Astrocyte (in vitro differentiated cells and primary cell): ENCODE data around the gene ARHGAP44. TPM values are rescaled to one million over a fixed set of nuclear protein-coding genes. Genes with fewer than 3 reads are reported as not detected.
A peak's percentile ranks its signal among the peaks of the same experiment; 100 is the strongest.

Experiments used
- DNase-seq: peaks from one replicate; pipeline ENCODE4 v3.0.0-alpha.2; 2010; ENCODE audit warnings: low read depth
- FAIRE-seq: peaks from 2 replicates; lab custom pipeline; 2011; peaks lifted over from hg19 to GRCh38; lab: Jason Lieb, UNC
- H2AFZ ChIP-seq: 2 replicates; pipeline ENCODE4 v1.6.0; 2012; ENCODE audit warnings: low read depth, low read length, inconsistent platforms
- H3K27ac ChIP-seq: 2 replicates; pipeline ENCODE4 v1.5.1; 2011; ENCODE audit warnings: low read depth, low read length, inconsistent platforms
- H3K27me3 ChIP-seq: 2 replicates; pipeline ENCODE4 v1.6.0; 2011; ENCODE audit warnings: low read length, inconsistent platforms; ENCODE audit not compliant: insufficient read depth
- H3K36me3 ChIP-seq: 2 replicates; pipeline ENCODE4 v1.5.1; 2011; ENCODE audit warnings: low read length, inconsistent platforms; ENCODE audit not compliant: insufficient read depth
- H3K4me1 ChIP-seq: 2 replicates; pipeline ENCODE4 v1.5.1; 2011; ENCODE audit warnings: low read length, inconsistent platforms; ENCODE audit not compliant: insufficient read depth
- H3K4me2 ChIP-seq: 2 replicates; pipeline ENCODE4 v1.6.0; 2012; ENCODE audit warnings: low read length, inconsistent platforms
- H3K4me3 ChIP-seq: 2 replicates; pipeline ENCODE4 v1.5.1; 2011; ENCODE audit warnings: low read depth, mild to moderate bottlenecking, low read length, inconsistent platforms; ENCODE audit not compliant: insufficient read depth
- H3K79me2 ChIP-seq: 2 replicates; pipeline ENCODE4 v1.6.0; 2012; ENCODE audit warnings: mild to moderate bottlenecking, low read length, inconsistent platforms; ENCODE audit not compliant: insufficient read depth
- H3K9ac ChIP-seq: 2 replicates; pipeline ENCODE4 v1.6.0; 2012; ENCODE audit warnings: mild to moderate bottlenecking, low read length, inconsistent platforms
- H3K9me3 ChIP-seq: 2 replicates; pipeline ENCODE4 v1.5.1; 2012; ENCODE audit warnings: low read depth, mild to moderate bottlenecking, low read length, inconsistent platforms; ENCODE audit not compliant: insufficient read depth
- H4K20me1 ChIP-seq: 2 replicates; pipeline ENCODE4 v1.6.0; 2012; ENCODE audit warnings: low read length, inconsistent platforms; ENCODE audit not compliant: insufficient read depth
- H3K27ac Mint-ChIP-seq: one replicate; pipeline ENCODE4 v1.8.0; 2021; ENCODE audit warnings: mild to moderate bottlenecking, mixed read lengths; ENCODE audit not compliant: unreplicated experiment
- H3K27me3 Mint-ChIP-seq: one replicate; pipeline ENCODE4 v1.8.0; 2021; ENCODE audit warnings: low read depth, mixed read lengths; ENCODE audit not compliant: unreplicated experiment
- H3K36me3 Mint-ChIP-seq: one replicate; pipeline ENCODE4 v1.8.0; 2021; ENCODE audit warnings: low read depth, mixed read lengths; ENCODE audit not compliant: unreplicated experiment
- H3K4me1 Mint-ChIP-seq: one replicate; pipeline ENCODE4 v1.8.0; 2021; ENCODE audit warnings: low read depth, mixed read lengths; ENCODE audit not compliant: unreplicated experiment
- H3K4me3 Mint-ChIP-seq: one replicate; pipeline ENCODE4 v1.8.0; 2021; ENCODE audit warnings: mild to moderate bottlenecking, moderate library complexity, mixed read lengths; ENCODE audit not compliant: unreplicated experiment
- H3K9me3 Mint-ChIP-seq: one replicate; pipeline ENCODE4 v1.8.0; 2021; ENCODE audit warnings: mild to moderate bottlenecking, mixed read lengths; ENCODE audit not compliant: unreplicated experiment
- CTCF ChIP-seq: IDR thresholded peaks from 2 replicates; pipeline ENCODE4 v1.5.1; 2011; ENCODE audit warnings: low read depth, mild to moderate bottlenecking, inconsistent platforms, low read length, moderate library complexity; ENCODE audit not compliant: insufficient read depth
- EZH2 ChIP-seq: IDR thresholded peaks from 2 replicates; pipeline ENCODE4 v1.6.1; 2012; ENCODE audit warnings: mild to moderate bottlenecking, low read length, inconsistent platforms; ENCODE audit not compliant: insufficient read depth
- total RNA-seq: library from RNA; stranded (reverse); gene quantifications from 2 replicates; pipeline ENCODE4 v1.2.1, GENCODE V29; 2021

The ARHGAP44 gene
- total RNA-seq, 1 donor from 2014 or later = 3.0 TPM

- H3K36me3 ChIP-seq = no peaks in the 10 kb centered on the region
- H2AFZ ChIP-seq = no peak overlapping the region
- H3K9me3 Mint-ChIP-seq = no peaks in the 10 kb centered on the region
- H3K9ac ChIP-seq = no peak overlapping the region
- H3K27me3 Mint-ChIP-seq = peaks cover 9% of the 10 kb centered on the region
- TF ChIP-seq CTCF (no peak), EZH2 (no peak)
- no peaks in the 10 kb centered on the region for H4K20me1 ChIP-seq
- no peaks in the 10 kb centered on the region for H3K4me1 Mint-ChIP-seq
- no peak for FAIRE-seq
- H3K27ac ChIP-seq = no peak overlapping the region
- H3K36me3 Mint-ChIP-seq = no peaks in the 10 kb centered on the region
- no peaks in the 10 kb centered on the region for H3K79me2 ChIP-seq
- no peak overlapping the region for H3K4me2 ChIP-seq
- H3K4me3 Mint-ChIP-seq = no peak overlapping the region
- no peaks in the 10 kb centered on the region for H3K9me3 ChIP-seq
- peaks cover 3% of the 10 kb centered on the region for H3K27me3 ChIP-seq
- H3K27ac Mint-ChIP-seq = no peak overlapping the region
- no peak overlapping the region for H3K4me3 ChIP-seq
- H3K4me1 ChIP-seq = no peaks in the 10 kb centered on the region
- no peak for DNase-seq
Observed at GRCh38 chr17:12773153-12773552, 16.1 kb upstream of the ARHGAP44 start.

- peak; percentile 13 for FAIRE-seq
- H3K9me3 Mint-ChIP-seq = no peaks in the 10 kb centered on the region
- DNase-seq = no peak
- Histone ChIP-seq H3K4me3 (peak overlapping the region; percentile 68), H3K79me2 (no peaks in the 10 kb centered on the region), H3K27ac (no peak overlapping the region), H3K4me1 (peaks cover 5% of the 10 kb centered on the region), H3K36me3 (no peaks in the 10 kb centered on the region), H3K9me3 (no peaks in the 10 kb centered on the region), H4K20me1 (no peaks in the 10 kb centered on the region), H2AFZ (peak overlapping the region; percentile 87), H3K9ac (peak overlapping the region; percentile 57), H3K4me2 (peak overlapping the region; percentile 88), H3K27me3 (peaks cover 13% of the 10 kb centered on the region)
- H3K36me3 Mint-ChIP-seq = no peaks in the 10 kb centered on the region
- no peak for TF ChIP-seq EZH2
- no peak for TF ChIP-seq CTCF
- no peak overlapping the region for H3K27ac Mint-ChIP-seq
- H3K27me3 Mint-ChIP-seq = peaks cover 31% of the 10 kb centered on the region
- H3K4me3 Mint-ChIP-seq = peak overlapping the region; percentile 76
- no peaks in the 10 kb centered on the region for H3K4me1 Mint-ChIP-seq
Observed at GRCh38 chr17:12789075-12789480, 220 bp upstream of the ARHGAP44 start.

- Histone ChIP-seq H3K4me1 (peaks cover 5% of the 10 kb centered on the region), H3K4me2 (peak overlapping the region; percentile 88), H2AFZ (peak overlapping the region; percentile 87), H3K9me3 (no peaks in the 10 kb centered on the region), H3K27me3 (peaks cover 13% of the 10 kb centered on the region), H3K9ac (peak overlapping the region; percentile 57), H4K20me1 (no peaks in the 10 kb centered on the region), H3K36me3 (no peaks in the 10 kb centered on the region), H3K79me2 (no peaks in the 10 kb centered on the region), H3K4me3 (peak overlapping the region; percentile 68), H3K27ac (no peak overlapping the region)
- Mint-ChIP-seq H3K9me3 (no peaks in the 10 kb centered on the region), H3K27ac (no peak overlapping the region), H3K27me3 (peaks cover 30% of the 10 kb centered on the region), H3K4me1 (no peaks in the 10 kb centered on the region), H3K36me3 (no peaks in the 10 kb centered on the region), H3K4me3 (peak overlapping the region; percentile 88)
- FAIRE-seq = no peak
- no peak for TF ChIP-seq EZH2
- no peak for TF ChIP-seq CTCF
- no peak for DNase-seq
Observed at GRCh38 chr17:12790249-12791106, 1.2 kb downstream of the ARHGAP44 start.
